HG03469 (cell line): ENCODE data around the gene LEPR.
"Not testable (repeated sequence)": the region's sequence is repeated elsewhere in the genome, so short reads cannot be mapped to it uniquely, and the experiment has no call there.

ENCODE experiments used
- ATAC-seq: cut with Tn5 transposase; IDR thresholded peaks from one replicate; pipeline ENCODE4 v1.9.1; 2021; ENCODE audit warnings: mild to moderate bottlenecking, moderate library complexity, moderate number of reproducible peaks; ENCODE audit not compliant: unreplicated experiment

LEPR gene

DNA sequence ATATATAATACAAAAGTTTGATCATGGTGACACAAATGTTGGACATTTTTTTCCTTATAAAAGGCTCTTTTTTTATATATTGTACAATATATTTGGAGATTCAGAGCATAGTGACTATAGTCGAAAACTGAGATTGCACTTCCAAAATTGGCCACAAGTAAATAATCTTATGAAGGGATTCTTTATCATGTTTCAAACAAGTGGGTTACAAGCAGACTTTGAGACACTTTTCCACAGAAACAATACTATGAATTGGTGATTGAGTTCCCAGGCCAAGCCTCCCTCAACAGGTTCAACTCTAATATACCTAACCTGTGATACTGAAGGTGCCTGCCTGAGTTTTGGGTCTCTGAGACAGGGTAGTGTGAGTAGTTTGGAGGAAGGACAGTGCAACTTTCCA lies 13.8 kb downstream of the LEPR start:
- no peak for ATAC-seq

DNA sequence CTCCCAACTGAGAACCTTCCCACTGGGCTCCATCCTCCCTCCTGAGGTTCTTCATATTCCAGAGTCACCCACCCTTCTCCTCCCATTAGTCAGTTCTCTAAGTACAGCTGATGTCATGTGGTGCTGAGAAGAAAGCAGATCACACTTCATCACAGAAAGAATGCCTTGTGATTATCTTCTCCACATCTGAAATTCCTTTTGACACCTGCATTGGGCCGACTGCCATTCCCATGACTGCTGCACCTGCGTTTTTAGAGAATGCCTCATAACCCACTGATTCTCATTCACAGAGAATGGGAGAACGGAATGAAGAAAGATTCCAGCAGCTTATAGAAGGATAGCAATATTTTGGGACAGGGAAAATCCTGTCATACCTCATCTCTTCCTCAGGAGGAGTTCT lies 14.3 kb downstream of the LEPR start:
- ATAC-seq = no peak

DNA sequence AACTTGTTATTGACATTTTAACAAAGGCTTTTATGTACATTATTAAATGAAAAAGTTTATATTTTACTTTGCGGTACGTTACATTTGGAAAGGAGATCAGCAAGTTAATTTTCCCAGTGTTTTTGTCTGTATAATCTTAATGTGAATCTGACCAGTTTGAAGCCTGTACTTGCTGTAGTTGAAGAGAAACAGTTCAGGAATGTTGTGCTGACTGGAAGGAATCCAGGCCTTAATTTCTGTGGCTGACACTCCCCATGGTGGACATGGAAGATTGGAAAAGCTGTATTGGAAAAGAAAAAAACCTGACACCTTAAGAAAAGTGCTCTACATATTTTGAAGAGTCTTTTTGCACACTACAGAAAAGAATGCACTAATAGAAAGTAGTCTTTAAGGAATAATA lies 15.5 kb downstream of the LEPR start:
- ATAC-seq = no peak

DNA sequence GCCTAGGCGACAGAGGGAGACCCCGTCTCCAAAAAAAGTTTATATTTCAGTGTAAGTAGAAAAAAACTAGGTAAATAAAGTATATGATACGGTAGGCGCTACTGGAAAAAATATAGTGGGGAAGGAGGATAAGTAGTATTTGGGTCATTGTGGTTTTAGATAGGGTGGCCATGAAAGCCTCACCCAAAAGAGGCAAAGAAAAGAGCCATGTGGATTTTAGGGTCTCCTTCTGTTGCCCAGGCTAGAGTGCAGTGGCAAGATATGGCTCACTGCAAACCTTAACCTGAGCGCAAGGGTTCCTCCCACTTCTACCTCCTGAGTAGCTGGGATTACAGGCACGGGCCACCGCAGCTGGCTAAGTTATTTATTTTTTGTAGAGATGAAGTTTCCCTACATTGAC lies 17.1 kb downstream of the LEPR start:
- ATAC-seq = no peak

DNA sequence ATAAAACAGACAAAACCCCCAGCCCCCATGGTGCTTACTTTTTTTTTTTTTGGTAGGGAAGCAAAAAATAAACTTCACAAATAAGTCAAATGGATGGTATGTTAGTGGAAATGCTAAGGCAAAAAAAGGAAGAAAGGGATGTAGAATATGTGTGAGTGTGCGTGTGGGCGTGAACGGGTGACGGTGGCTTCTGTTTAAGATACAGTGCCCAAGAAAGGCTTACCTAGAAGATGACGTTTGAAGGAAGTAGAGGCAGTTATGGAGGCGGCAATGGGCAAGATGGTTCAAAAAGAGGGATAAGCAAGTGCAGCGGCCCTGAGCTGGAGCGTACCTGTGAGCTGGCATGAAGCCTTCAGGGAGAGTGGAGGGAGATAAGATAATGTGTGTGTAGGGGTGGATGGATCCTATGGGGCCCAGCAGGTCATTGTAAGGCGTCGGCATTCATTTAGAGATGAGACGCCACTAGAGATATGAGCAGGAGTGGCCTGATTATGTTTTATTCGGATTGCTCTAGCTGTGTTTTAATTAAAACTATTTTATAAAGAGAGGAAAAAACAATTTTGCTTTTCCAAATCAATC lies 19.9 kb downstream of the LEPR start:
- no peak for ATAC-seq

DNA sequence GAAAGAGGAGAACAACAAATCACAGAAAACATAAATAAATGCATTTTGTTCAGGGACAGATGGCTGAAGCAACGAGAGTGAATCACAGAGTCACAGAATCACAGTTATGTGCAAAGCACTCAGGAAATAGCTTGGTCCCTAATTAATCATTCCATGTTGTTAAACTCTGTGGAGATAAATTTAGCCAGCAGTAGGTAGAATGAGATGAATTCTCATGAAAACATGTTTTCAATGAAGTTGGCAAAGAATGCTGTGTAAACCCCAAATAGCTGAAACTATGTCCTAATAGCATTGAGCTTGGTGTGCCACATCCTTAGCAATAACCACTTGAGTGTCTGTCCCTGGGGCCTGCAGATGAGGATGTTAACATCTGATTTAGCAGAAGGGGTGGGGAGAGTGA lies 20.4 kb downstream of the LEPR start:
- no peak for ATAC-seq

DNA sequence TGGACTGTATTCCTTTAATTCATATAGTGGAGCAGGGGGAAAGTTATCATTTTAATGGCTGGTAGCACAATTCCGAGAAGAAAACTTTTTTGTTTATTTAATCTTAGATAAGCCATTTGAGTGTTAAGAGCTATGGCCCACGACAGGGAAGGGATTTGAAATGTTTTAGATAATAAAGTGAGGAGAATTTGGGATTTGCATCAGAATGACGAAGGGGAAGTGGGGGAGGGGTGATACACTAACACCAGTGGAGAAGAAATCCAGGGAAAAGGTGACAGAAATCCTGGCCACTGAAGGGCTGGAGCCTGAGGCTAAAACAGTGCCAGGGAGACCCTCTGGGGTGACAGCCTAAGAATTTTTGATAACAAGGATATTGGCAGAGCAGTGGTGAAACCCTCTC lies 21.0 kb downstream of the LEPR start:
- no peak for ATAC-seq

DNA sequence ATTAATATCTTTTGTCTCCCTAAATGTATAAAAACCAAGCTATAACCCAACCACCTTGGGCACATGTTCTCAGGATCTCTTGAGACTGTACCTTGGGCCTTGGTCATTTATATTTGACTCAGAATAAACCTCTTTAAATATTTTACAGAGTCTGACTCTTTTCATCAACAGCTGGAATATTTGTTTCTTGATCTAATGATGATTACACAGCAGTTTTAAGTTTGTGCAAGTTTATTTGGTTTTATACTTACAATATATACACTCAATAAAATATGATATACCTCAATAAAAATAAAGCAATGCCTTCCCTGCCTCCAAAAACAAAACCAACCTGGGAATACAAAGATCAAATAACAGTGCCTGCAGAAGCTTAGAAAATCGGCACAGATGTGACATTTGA lies 22.0 kb downstream of the LEPR start:
- ATAC-seq = no peak

DNA sequence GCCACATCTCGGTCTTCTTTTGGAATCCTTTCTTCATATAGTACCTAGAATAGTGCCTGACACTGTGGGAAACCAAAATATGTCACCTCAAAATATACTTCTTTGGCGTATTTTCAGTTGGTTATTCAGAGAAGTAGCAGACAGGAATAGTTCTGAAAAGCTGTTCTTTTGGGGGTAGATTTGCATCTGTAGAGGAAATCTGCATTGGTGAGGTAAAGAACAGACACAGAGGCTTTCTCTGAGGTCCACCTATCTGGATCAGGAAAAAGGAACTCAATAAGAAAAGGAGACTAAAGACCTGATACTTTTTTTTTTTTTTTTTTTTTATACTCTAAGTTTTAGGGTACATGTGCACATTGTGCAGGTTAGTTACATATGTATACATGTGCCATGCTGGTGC lies 23.2 kb downstream of the LEPR start:
- no peak for ATAC-seq

DNA sequence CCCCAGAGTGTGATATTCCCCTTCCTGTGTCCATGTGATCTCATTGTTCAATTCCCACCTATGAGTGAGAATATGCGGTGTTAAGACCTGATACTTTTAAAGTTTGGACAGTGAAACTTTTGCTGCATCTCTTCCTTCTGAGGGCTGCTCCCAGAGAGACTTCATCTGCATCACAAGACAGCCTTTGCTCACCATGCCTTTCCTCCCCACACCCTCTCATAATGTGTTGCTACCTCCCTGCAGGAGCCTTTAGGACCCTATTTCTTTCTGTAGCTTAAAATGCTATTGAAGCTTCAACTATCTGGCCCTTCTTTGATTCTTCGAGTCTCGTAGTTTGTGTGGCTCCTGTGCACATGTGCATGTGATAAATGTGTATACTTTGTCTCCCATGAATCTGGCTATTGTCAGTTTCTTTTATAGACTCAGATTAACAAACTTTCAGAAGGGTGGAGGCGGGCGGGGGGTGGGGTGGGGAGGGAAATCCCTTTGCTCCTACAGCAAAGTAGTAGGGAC lies 23.7 kb downstream of the LEPR start:
- ATAC-seq = no peak

DNA sequence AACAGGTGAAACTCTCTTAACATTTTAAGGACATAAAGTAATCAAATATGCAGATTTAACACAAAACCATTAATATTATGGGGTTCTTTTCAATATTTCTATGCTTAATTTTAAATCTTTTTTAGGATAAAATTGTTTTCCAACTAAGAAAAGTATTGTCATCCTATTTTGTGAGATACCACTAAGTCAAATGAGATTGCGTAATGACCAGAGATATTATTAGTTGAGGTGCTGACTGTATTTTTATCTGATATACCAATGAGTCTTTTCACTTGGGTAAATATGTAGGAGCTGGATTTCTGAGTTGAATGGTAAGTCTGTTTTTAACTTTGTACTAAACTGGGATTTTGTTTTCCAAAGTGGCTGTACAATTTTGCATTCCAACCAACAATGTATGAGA lies 25.4 kb downstream of the LEPR start:
- ATAC-seq = no peak

DNA sequence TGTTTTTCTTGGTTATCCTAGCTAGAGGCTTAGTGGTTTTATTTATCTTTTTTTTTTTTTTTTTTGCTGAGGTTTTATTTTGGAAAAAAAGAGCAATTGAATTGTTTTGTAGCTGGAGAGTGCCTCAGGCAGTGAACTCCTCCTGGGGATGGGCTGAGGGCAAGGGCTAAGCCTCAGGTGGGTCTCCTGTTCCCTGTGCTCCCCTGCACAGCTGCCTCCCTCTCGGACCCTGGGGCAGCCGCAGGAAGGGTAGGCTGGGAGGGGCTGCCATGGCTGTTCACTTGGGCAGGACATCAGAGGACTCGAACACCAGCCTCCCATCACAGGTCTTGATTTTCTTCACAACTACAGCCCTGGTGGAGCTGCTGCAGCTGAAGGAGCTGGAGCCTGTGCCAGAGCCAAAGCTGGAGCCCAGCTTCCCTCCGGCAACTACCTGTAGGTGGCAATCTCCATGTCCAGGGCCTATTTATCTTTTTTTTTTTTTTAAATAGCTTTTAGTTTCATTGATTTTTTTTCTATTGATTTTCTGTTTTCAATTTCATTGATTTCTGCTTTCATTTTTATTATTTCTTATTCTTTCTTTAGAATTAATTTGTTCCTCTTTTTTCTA lies 28.9 kb downstream of the LEPR start:
- ATAC-seq = no peak

DNA sequence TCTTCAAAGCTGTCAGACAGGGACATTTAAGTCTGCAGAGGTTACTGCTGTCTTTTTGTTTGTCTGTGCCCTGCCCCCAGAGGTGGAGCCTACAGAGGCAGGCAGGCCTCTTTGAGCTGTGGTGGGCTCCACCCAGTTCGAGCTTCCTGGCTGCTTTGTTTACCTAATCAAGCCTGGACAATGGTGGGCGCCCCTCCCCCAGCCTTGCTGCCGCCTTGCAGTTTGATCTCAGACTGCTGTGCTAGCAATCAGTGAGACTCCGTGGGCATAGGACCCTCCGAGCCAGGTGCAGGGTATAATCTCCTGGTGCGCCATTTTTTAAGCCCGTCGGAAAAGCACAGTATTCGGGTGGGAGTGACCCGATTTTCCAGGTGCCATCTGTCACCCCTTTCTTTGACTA lies 35.2 kb downstream of the LEPR start:
- ATAC-seq = not testable (repeated sequence)

DNA sequence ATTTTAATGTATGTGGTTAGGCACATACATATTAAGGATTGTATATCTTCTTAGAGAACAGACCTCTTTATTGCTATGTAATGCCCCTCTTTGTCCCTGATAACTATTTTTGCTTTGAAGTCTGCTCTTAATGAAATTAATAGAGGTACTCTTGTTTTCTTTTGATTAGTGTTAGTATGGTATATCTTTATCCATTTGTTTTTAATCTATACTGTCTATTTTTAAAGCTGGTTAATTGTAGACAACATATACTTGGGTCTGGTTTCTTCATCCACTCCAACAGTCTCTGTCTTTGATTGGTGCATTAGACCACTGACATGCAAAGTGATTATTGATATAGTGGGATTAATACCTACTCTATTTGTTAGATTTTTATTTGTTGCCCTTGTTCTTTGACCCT lies 36.0 kb downstream of the LEPR start:
- no peak for ATAC-seq

DNA sequence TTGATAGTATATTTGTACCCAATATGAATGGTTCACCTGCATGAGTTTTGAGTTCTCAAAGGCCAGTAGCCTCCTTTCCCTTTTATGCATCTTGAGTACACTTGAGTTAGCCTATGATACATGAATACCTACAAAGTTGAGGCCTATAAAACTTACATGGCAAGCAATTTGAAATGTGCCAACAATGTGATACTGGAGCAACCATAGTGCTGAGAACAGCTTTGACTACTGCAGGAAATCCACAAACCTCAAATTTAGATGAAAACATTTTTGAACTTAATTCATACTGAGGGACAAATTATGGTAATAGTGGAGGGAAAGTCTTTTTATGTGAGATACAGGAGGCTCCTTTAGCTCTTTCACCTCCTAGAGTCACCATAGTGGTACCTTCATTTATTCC lies 37.4 kb downstream of the LEPR start:
- no peak for ATAC-seq

DNA sequence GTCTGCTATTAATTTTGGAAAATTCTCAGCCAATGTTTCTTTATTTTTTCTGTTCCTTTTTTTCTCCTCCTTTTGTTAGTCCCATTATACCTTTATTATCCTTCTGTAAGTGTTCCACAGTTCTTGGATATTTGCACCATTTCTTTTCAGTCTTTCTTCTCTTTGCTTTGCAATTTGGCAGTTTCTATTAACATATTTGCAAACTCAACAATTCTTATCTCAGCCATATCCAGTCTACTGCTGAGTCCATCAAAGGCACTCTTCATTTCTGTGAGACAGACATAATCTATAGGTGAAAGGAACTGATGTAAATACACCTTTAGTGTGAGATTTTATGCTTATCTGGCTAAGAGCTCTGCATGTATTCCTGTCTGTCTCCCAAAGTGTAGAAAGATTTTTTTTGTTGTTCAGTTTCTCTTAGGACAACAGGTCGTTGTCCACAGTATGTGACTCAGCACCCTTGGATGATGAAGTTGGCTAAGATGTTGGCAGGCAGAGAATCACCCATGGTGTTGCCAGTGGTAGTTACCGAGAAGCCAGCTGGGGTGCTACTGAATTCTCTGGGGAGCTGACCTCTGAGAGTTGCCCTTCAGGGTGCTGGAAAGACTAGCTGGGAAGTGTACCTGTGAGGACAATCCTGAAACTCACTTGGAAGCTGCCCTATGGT lies 38.4 kb downstream of the LEPR start:
- no peak for ATAC-seq

DNA sequence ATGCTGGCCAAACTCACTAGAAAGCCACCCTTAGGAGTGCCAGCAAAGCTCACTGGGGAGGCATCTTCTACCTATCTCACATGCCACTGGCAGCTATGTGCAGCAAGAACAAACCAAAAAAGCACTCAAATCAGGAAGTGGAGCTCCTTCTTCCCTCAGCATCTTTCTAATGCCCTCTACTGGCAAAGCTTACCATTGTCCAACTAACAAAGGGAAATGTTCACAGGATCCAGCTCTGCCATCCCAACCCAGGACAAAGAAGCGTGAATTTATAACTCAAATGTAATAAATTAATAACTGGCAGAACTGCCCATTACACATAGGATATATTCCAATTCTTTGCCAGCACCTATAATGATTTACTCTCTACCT lies 38.9 kb downstream of the LEPR start:
- peak; percentile 60 for ATAC-seq

DNA sequence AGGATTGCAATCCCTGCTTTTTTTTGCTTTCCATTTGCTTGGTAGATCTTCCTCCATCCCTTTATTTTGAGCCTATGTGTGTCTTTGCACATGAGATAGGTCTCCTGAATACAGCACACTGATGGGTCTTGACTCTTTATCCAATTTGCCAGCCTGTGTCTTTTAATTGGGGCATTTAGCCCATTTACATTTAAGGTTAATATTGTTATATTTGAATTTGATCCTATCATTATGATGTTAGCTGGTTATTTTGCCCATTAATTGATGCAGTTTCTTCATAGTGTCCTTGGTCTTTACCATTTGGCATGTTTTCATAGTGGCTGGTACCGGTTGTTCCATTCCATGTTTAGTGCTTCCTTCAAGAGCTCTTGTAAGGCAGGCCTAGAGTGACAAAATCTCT lies 45.4 kb downstream of the LEPR start:
- ATAC-seq = not testable (repeated sequence)

DNA sequence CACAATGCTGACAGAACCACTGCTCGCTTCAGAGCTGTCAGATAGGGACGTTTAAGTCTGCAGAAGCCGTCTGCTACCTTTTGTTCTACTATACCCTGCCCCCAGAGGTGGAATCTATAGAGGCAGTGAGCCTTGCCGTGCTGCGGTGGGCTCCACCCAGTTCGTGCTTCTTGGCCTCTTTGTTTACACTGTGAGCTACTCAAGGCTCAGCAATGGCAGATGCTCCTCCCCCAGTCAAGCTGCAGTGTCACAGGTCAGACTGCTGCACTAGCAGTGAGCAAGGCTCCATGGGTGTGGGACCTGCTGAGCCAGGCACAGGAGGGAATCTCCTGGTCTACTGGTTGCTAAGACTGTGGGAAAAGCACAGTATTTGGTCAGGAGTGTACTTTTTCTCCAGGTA lies 47.1 kb downstream of the LEPR start:
- no peak for ATAC-seq

DNA sequence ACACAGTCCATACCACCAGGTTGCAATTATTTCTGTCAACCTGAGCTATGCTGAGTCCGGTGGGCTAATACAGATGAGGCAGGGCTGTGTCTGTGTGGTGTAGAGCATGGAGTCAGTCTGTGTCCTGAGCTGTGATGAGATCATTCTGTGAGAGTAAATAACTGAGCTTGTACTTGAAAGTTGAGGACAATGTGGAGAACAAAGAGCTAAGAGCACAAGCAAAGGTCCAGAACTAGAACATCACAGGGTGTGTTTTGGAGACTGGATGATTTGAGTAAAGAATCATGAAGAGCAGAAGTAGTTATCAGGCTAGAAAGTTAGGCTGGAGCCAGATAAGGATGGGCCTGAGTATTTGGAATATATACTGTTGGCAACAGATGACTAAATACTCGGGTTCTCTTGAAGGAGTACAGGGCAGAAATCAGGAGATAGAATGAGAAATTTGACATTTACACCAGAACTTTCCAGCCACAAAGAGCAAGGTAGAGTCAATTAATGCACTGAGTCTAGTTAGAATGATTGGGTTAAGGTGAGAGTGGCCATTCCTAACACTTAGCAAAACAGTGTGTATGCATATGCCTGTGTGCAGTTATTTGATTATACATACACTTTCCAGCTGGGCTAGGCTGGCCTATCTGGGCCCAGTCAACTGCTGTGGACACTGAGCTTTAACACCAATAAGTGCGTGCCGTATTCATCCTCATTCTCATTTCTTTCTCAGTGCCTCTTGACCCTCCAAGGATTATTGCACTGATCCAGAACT lies 48.8 kb downstream of the LEPR start:
- no peak for ATAC-seq

DNA sequence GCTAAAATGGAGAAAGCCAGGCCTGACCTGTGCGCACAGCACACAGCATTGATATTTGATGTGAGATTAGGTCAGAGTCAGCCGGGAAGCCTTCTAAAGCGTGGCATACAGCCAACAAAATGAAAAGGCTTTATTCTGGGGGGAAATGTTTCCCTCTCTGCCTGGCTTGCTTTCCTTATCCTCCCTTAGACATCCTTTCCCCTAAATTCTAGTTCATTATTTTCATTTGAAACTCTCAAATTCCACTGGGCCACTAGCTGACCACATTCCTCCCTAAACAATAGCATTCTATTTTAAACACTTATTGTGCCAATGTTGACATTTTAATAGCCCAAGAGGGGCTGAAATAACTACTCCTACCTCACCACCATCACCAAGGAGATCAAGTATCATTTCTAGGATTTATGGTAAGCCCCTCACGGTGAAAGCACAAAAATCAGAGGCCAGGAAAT lies 49.4 kb downstream of the LEPR start:
- ATAC-seq = no peak
